ENCODE measurements around the gene RGL1.

DNA sequence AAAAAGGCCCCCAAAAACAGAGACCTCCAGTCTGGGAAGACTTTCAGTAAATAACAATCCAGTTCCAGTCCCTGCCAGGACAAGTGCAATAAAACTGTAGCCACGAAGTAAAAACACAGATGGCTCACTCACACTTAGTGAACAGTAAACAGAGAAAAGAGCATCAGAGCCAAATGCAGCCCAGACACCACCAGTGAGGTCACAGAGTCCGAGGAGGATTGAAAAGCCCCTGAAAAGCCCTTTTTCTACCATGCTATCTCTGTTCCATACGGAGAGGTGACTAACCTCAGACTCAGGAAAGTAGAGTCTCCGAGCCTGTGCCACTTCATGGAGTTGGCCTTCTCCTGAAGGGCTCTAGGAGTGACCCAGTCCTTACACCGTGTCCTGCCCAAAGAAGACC, 148.1 kb downstream of the RGL1 start:
- TF ChIP-seq, protein P1, sequence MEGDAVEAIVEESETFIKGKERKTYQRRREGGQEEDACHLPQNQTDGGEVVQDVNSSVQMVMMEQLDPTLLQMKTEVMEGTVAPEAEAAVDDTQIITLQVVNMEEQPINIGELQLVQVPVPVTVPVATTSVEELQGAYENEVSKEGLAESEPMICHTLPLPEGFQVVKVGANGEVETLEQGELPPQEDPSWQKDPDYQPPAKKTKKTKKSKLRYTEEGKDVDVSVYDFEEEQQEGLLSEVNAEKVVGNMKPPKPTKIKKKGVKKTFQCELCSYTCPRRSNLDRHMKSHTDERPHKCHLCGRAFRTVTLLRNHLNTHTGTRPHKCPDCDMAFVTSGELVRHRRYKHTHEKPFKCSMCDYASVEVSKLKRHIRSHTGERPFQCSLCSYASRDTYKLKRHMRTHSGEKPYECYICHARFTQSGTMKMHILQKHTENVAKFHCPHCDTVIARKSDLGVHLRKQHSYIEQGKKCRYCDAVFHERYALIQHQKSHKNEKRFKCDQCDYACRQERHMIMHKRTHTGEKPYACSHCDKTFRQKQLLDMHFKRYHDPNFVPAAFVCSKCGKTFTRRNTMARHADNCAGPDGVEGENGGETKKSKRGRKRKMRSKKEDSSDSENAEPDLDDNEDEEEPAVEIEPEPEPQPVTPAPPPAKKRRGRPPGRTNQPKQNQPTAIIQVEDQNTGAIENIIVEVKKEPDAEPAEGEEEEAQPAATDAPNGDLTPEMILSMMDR (IDR thresholded peaks at IDR 0.05), result no peak
- TF ChIP-seq POLR2A (IDR thresholded peaks at IDR 0.05), result no peak

Data from lower leg skin (tissue), 3 donors.